Testis (tissue), 2 donors: ENCODE measurements around the gene ALPL.

Experiments used
- POLR2A ChIP-seq: fragments of 450-650 bp; IDR thresholded peaks from one replicate; pipeline ENCODE4 v1.6.1; 2017; ENCODE audit warnings: antibody characterized with exemption, mild to moderate bottlenecking, moderate library complexity
- TF ChIP-seq, protein P1 (sequence below), 3 experiments: fragments of 450-650 bp in 2 of 3; fragments of 200-600 bp in 1 of 3; sonication (generic) in 1 of 3; IDR thresholded peaks; one replicate each; pipeline ENCODE4 v1.5.1; 2016 to 2019; ENCODE audit warnings: antibody characterized with exemption in 3 of 3, mild to moderate bottlenecking in 2 of 3, moderate library complexity in 1 of 3

DNA sequence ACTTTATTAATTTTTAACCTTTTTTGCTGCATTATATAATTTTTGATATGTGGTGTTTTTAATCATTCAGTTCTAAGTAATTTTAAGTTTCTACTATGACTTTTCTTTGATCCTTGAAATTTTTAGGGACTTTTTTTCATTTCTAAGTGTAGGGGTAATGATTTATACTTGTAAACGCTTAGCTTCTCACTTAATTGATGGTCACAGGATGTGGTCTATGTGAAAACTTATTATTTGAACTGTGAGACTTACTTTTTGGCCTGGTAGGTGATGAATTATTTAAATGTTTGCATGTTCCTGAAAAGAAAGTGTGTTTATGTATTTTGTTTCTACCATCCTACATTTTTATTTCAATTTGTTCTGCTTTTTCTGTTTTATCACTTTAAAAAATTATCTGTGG, 17.2 kb downstream of the ALPL start:
- TF ChIP-seq, protein P1, sequence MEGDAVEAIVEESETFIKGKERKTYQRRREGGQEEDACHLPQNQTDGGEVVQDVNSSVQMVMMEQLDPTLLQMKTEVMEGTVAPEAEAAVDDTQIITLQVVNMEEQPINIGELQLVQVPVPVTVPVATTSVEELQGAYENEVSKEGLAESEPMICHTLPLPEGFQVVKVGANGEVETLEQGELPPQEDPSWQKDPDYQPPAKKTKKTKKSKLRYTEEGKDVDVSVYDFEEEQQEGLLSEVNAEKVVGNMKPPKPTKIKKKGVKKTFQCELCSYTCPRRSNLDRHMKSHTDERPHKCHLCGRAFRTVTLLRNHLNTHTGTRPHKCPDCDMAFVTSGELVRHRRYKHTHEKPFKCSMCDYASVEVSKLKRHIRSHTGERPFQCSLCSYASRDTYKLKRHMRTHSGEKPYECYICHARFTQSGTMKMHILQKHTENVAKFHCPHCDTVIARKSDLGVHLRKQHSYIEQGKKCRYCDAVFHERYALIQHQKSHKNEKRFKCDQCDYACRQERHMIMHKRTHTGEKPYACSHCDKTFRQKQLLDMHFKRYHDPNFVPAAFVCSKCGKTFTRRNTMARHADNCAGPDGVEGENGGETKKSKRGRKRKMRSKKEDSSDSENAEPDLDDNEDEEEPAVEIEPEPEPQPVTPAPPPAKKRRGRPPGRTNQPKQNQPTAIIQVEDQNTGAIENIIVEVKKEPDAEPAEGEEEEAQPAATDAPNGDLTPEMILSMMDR (IDR thresholded peaks at IDR 0.05) = no peak
- TF ChIP-seq POLR2A = no peak
